Thyroid gland (tissue), 4 donors: ENCODE data around the gene STH.

ENCODE experiments used
- CTCF ChIP-seq, 6 experiments: fragments of 200-600 bp in 3 of 6; fragments of 450-650 bp in 3 of 6; sonication (generic) in 3 of 6; IDR thresholded peaks; one replicate each; pipeline ENCODE4 v1.5.1; 2016 to 2019; ENCODE audit warnings: antibody characterized with exemption in 6 of 6, mild to moderate bottlenecking in 2 of 6, inconsistent platforms in 1 of 6, moderate library complexity in 1 of 6
- POLR2A ChIP-seq, 2 donors: fragments of 450-650 bp; IDR thresholded peaks; one replicate each; pipeline ENCODE4 v1.6.1; 2017; ENCODE audit warnings: antibody characterized with exemption in 2 of 2, mild to moderate bottlenecking in 2 of 2, moderate library complexity in 1 of 2

GRCh38 chr17:45984368-45984767 is 14.7 kb upstream of the STH start:
- no peak for TF ChIP-seq POLR2A (IDR thresholded peaks at IDR 0.05)
- TF ChIP-seq CTCF (IDR thresholded peaks at IDR 0.05) = no peak
